Measurements from ENCODE around the gene SLCO4A1.
"Not testable (repeated sequence)": the region's sequence is repeated elsewhere in the genome, so short reads cannot be mapped to it uniquely, and the experiment has no call there.

SLCO4A1 gene

GRCh38 chr20:62666736-62667529 is 24.6 kb downstream of the SLCO4A1 start:
- no peak for DNase-seq

DNA sequence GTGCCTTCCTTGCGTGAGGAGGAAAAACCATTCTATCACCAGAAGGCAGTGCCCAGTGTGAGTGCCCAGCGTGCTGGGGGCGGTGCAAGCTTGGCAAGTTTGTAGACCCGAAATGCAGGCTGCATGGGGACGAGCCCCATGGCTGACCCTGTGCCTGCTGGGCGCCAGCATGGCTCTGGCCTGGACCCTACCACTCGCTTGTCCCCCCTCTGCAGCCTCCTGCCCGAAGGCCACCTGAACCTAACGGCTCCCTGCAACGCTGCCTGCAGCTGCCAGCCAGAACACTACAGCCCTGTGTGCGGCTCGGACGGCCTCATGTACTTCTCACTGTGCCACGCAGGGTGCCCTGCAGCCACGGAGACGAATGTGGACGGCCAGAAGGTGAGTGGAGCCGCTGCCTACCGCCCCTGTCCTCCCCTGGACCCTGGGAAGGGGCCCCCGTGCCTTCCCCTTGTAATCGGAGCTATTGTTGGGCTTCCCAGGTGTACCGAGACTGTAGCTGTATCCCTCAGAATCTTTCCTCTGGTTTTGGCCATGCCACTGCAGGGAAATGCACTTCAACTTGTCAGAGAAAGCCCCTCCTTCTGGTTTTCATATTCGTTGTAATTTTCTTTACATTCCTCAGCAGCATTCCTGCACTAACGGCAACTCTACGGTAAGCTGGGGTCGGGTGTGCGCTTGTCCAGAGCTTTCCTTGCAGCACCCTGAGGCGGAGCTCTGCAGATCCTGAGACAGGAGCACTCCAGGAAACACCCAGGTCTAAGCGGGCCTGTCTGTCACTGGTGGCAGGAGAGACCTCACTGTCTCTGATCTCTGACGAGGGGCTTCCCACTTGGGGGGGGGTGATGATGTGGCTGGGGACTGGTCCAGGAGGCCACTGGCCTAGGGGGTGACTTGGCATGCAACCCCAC is 25.5 kb downstream of the SLCO4A1 start:
- no peak for DNase-seq

DNA sequence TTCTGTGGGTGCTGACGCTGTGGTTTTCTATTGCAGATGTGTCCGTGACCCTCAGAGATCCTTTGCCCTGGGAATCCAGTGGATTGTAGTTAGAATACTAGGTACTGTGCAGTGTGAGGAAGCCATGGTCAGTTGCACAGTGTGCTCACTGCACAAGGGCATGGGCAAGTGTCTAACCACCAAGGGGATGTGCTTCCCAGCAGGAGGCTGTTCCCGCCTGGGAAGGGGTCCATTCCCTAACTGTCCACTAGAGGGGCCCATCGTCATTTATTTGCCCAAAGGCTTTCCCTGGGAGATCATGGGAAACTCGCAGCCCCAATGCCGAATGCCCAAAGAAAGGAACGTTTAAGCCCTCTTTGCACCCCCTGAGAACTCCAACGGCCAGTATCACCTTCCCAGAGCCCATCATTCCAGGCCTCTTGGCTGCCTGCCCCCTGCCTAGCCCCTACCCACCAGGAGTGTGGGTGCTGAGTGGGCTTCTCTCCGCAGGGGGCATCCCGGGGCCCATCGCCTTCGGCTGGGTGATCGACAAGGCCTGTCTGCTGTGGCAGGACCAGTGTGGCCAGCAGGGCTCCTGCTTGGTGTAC is 26.2 kb downstream of the SLCO4A1 start:
- DNase-seq: peak; percentile 95

- no peak for DNase-seq
Measured at GRCh38 chr20:62669249-62669648, 26.9 kb downstream of the SLCO4A1 start.

DNA sequence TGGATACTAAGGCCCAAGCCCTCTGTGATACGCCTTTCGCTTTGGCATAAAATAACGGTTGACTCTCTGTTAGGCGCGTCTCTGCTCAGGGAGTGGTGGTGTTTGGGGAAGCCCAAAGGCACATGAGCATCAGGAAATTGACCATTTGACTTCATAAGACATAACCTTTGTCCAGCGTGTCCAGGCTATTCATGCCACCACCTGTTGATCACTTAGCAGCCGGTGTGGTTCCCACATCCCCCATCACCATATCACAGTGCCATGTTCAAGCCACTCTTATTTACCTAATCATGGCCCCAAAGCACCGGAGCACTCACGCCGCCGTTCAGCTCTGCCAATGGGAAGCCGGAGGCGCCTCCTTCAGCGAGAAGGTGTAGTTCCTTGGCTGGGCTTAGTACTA is 27.9 kb downstream of the SLCO4A1 start:
- DNase-seq: no peak

GRCh38 chr20:62670998-62671397 is 28.7 kb downstream of the SLCO4A1 start:
- no peak for DNase-seq

DNA sequence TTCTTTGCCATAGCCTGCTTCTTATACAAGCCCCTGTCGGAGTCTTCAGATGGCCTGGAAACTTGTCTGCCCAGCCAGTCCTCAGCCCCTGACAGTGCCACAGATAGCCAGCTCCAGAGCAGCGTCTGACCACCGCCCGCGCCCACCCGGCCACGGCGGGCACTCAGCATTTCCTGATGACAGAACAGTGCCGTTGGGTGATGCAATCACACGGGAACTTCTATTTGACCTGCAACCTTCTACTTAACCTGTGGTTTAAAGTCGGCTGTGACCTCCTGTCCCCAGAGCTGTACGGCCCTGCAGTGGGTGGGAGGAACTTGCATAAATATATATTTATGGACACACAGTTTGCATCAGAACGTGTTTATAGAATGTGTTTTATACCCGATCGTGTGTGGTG is 29.5 kb downstream of the SLCO4A1 start:
- DNase-seq: no peak

- no peak for DNase-seq
Measured at GRCh38 chr20:62674370-62674769, 32.1 kb downstream of the SLCO4A1 start.

DNA sequence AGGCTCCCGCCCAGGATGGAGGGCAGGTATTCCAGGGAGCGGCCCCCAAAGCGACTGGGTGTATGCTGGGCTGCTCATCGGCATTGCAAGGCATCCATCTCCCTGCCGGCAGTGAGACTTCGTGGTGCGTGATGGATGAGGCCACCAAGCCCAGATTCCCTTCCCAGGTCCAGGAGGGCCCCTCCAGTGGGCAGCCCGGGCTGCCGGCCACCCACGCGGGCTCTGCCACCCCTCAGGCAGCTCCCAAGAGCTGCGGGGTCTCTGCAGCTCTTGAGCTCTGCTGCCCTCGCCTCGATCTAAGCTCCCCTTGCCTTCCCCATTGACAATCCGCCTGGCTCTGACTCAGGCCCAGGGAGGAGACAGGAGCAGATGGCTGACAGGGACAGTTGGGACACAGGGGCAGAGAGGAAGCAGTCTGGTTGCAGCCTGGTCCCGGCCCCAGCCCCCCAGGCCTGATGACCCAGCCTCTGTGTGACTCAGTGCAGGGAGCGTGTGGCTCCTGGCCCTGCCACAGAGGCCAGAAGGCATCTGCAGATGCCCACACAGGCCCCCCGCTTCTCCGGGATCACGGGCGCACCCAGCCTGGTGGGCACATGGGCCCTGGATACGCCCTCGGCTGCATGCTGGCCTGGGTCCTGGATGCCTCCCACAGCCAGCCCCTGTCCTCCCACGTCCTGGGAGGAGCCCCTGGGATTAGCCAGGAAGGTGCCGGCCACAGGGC is 33.0 kb downstream of the SLCO4A1 start:
- DNase-seq: peak; percentile 57

- DNase-seq: no peak
Measured at GRCh38 chr20:62675877-62676260, 33.6 kb downstream of the SLCO4A1 start.

DNA sequence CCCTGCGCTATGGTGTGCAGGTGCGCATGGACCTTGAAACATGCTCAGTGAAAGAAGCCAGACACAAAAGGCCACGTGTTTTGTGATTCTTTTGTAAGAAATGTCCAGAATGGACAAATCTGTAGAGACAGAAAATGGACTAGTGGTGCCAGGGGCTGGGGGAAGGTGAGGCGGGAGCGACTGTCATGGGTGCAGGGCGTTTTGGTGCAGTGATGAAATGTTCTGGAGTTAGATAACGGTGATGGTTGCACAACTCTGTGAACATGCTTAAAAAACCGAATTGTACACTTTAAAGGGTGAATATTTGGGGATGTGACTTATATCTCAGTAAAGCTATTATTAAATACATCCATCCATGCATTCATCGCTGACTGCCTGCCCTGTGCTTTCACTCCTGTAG is 34.7 kb downstream of the SLCO4A1 start:
- no peak for DNase-seq

GRCh38 chr20:62677678-62678077 is 35.4 kb downstream of the SLCO4A1 start:
- DNase-seq: no peak

- no peak for DNase-seq
Measured at GRCh38 chr20:62678553-62678952, 36.2 kb downstream of the SLCO4A1 start.

DNA sequence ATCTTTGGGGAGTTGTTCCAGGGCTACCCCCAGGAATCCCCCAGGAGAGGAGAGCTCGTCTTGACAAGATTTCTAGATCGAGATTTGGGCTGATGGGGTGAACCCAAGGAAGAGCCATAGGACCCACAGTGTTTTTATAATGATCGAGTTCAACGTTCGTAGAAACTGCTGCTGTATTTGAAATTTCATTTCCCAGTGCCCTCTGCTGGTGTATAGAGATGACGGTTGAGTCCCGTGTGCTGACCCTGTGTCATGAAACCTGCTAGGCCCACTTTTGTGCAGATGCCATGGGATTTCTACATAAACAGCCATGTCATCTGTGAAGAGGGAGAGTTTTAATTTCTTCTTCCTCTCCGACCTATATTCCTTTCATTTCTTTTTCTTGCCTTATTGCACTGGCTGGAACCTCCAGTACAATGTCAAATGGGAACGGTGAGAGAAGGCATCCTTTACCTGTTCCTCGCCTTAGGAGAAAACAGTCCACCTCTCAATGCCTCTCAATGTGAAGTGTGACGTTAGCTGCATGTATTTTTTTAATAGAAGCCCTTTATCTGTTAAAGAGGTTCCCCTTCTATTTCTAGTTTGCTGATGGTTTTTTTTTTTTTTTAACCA is 37.8 kb downstream of the SLCO4A1 start:
- DNase-seq: no peak

DNA sequence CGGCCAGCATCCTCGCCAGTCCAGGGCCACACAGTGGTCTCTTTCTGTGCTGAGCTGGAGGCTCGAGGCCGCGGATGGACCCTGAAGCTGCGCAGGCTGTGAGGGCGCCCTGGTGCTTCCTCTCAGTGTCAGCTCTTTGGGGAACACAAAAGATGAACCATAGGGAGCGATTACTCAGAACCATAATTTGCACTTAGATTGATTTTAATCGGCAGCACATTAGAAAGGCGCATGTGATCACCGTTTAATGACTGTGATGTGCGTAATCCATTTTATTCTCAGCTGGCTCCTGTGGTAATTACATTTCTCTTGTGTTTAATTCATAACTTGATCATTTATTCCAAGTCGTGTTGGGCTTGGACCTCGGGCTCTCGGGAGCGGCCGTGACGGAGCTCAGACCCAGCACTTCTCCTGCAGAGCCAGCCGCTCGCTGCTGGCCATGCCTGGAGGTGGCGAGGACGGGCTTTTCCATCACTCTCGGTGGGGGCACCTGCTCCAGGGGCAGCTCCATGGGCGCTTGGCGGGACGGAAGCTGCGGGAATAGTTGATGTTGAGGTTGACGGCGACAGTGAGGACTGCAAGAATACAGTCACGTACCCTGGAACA is 40.7 kb downstream of the SLCO4A1 start:
- no peak for DNase-seq

- DNase-seq: not testable (repeated sequence)
Measured at GRCh38 chr20:62683660-62684322, 41.5 kb downstream of the SLCO4A1 start.

- DNase-seq: no peak
Measured at GRCh38 chr20:62684981-62685380, 42.7 kb downstream of the SLCO4A1 start.

GRCh38 chr20:62685781-62686555 is 43.7 kb downstream of the SLCO4A1 start:
- DNase-seq: peak; percentile 73

DNA sequence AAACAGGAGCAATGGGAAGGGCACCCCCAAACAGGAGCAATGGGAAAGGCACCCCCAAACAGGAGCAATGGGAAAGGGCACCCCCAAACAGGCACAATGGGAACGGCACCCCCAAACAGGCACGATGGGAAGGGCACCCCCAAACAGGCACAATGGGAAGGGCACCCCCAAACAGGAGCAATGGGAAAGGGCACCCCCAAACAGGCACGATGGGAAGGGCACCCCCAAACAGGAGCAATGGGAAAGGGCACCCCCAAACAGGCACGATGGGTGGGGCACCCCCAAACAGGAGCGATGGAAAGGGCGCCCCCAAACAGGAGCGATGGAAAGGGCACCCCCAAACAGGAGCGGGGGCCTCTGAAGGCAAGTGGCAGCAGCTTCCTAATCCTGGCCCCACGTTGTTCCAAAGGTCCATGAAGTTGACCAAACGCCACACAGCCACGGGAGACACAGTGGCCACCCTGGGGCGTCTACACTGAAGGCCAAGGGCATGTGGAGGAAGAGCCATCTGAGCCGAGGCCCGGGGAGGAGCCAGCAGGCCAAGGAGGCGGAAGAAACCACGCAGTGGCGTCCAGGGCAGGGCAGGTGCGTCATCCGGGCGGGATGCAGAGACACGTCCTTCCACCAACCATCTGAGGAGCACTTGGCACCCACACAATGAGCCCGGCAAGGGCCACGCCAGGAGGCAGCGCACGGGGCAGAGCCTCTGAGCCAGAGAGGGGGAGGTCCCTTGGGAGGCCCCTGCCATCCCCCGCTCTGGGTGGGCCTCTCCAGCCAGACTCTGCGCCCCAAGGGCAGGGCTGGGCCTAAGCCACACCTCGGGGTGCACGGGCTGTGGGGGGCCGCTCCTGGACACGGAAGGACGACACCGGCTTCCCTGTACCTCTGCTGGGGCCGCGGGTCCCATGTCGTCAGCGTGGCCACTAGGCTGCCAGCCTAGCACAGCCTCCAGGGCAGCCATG is 44.8 kb downstream of the SLCO4A1 start:
- no peak for DNase-seq
